Cardiac ventricle fibroblast (primary cell): ENCODE data around the gene OPN1MW3. TPM values are rescaled to one million over a fixed set of nuclear protein-coding genes. Genes with fewer than 3 reads are reported as not detected.

ENCODE experiments used
- total RNA-seq: library from RNA; depleted of rRNA; stranded (reverse); fragments of >200 nt; gene quantifications from 2 replicates; pipeline ENCODE4 v1.2.3, GENCODE V29; 2015

Gene OPN1MW3
- not detected in 2 replicates for total RNA-seq

GRCh38 chrX:154257282-154257681 lies at the start of gene OPN1MW3:
OPN1MW3 (plus strand) TSS chrX:154257582; CDS start chrX:154257620, 38 bp downstream.

GRCh38 chrX:154219456-154219855 lies 37.9 kb upstream of the OPN1MW3 start, which contains the start of gene OPN1MW2:
OPN1MW2 (plus strand) TSS chrX:154219756; CDS start chrX:154219816, 60 bp downstream.

GRCh38 chrX:154294791-154295574 lies 37.6 kb downstream of the OPN1MW3 start, which contains the start of gene TEX28:
TEX28 (minus strand) TSS chrX:154295124; CDS start chrX:154292117, 3,007 bp downstream.

GRCh38 chrX:154295664-154296310 lies 38.4 kb downstream of the OPN1MW3 start, which contains the start of gene TKTL1:
TKTL1 (plus strand) TSS chrX:154295795; CDS start chrX:154295860, 65 bp downstream.

Other genes with a start within 250 kb of the OPN1MW3 start
- 48.9 and 56.3 TPM in 2 replicates for gene IRAK1, start 237.7 kb upstream of the OPN1MW3 start, total RNA-seq
- 31.1 and 33.2 TPM in 2 replicates for gene MECP2, start 159.9 kb upstream of the OPN1MW3 start, total RNA-seq
- not detected in 2 replicates for gene OPN1LW, start 113.3 kb upstream of the OPN1MW3 start, total RNA-seq
- gene OPN1MW, start 75.0 kb upstream of the OPN1MW3 start, total RNA-seq: not detected in 2 replicates
- not detected in 2 replicates for gene OPN1MW2, start 37.8 kb upstream of the OPN1MW3 start, total RNA-seq
- gene TEX28, start 37.5 kb downstream of the OPN1MW3 start, total RNA-seq: not detected in 2 replicates
- gene TKTL1, start 38.2 kb downstream of the OPN1MW3 start, total RNA-seq: not detected in 2 replicates
- 881 and 1,006 TPM in 2 replicates for gene FLNA, start 117.1 kb downstream of the OPN1MW3 start, total RNA-seq
- 34.4 and 50.2 TPM in 2 replicates for gene EMD, start 121.7 kb downstream of the OPN1MW3 start, total RNA-seq
- gene RPL10, start 140.8 kb downstream of the OPN1MW3 start, total RNA-seq: 7,807 and 8,845 TPM in 2 replicates
- gene DNASE1L1, start 151.7 kb downstream of the OPN1MW3 start, total RNA-seq: 26.5 and 27.6 TPM in 2 replicates
- 12.3 and 16.3 TPM in 2 replicates for gene TAFAZZIN, start 154.0 kb downstream of the OPN1MW3 start, total RNA-seq
- gene ATP6AP1, start 171.1 kb downstream of the OPN1MW3 start, total RNA-seq: 45.9 and 54.3 TPM in 2 replicates
- 59.0 and 65.1 TPM in 2 replicates for gene GDI1, start 179.6 kb downstream of the OPN1MW3 start, total RNA-seq
- gene FAM50A, start 186.6 kb downstream of the OPN1MW3 start, total RNA-seq: 42.4 and 49.1 TPM in 2 replicates
- 13.2 and 20.2 TPM in 2 replicates for gene PLXNA3, start 200.7 kb downstream of the OPN1MW3 start, total RNA-seq
- gene LAGE3, start 221.7 kb downstream of the OPN1MW3 start, total RNA-seq: 37.9 TPM in 2 replicates
- gene UBL4A, start 229.0 kb downstream of the OPN1MW3 start, total RNA-seq: 20.4 and 25.5 TPM in 2 replicates
- gene SLC10A3, start 233.0 kb downstream of the OPN1MW3 start, total RNA-seq: 36.1 and 45.9 TPM in 2 replicates